ENCODE results near the gene FLRT1.
A peak's percentile ranks its signal among the peaks of the same experiment; 100 is the strongest.

FLRT1 gene

GRCh38 chr11:64059339-64060140, 23.8 kb downstream of the FLRT1 start:
- Histone ChIP-seq H3K79me1 (ENCODE audit: low read length) (no peaks in the 10 kb centered on the region), H2AK5ac (ENCODE audit: low read length) (no peak overlapping the region), H3K9ac (ENCODE audit: low read length) (no peak overlapping the region), H4K5ac (ENCODE audit: low read length) (no peak overlapping the region), H3K4me3 (ENCODE audit: low read length) (no peak overlapping the region), H3K18ac (ENCODE audit: low read length) (no peak overlapping the region), H3K27me3 (ENCODE audit: insufficient read depth, low read length, poor library complexity) (no peaks in the 10 kb centered on the region), H3K36me3 (ENCODE audit: control insufficient read depth, insufficient read depth, low read length) (no peaks in the 10 kb centered on the region), H2BK5ac (ENCODE audit: low read length) (no peak overlapping the region), H3K4me1 (ENCODE audit: control insufficient read depth, low read depth, low read length) (peaks cover 2% of the 10 kb centered on the region), H3K27ac (ENCODE audit: low read depth, low read length) (no peak overlapping the region), H2BK120ac (ENCODE audit: low read depth, low read length) (no peak overlapping the region), H2BK15ac (replicated peaks; ENCODE audit: low read depth) (no peak overlapping the region), H3K56ac (ENCODE audit: low read length) (no peak overlapping the region), H3K4me2 (ENCODE audit: low read length) (no peak overlapping the region), H4K8ac (ENCODE audit: low read depth, low read length) (no peak overlapping the region), H3K23ac (ENCODE audit: low read length) (no peak overlapping the region), H3K79me2 (ENCODE audit: control insufficient read depth, insufficient read depth, low read length) (no peaks in the 10 kb centered on the region), H3K4ac (ENCODE audit: low read depth, low read length) (no peak overlapping the region)
- no CpG with 5 or more reads among the region's 24 CpGs for WGBS (ENCODE audit: extremely low coverage, insufficient coverage, low lambda C conversion rate)
- peak; percentile 29 for DNase-seq

GRCh38 chr11:64060263-64060860, 24.6 kb downstream of the FLRT1 start:
- Histone ChIP-seq H3K9ac (ENCODE audit: low read length) (no peak overlapping the region), H3K27me3 (ENCODE audit: insufficient read depth, low read length, poor library complexity) (no peaks in the 10 kb centered on the region), H3K27ac (ENCODE audit: low read depth, low read length) (no peak overlapping the region), H4K8ac (ENCODE audit: low read depth, low read length) (no peak overlapping the region), H3K79me1 (ENCODE audit: low read length) (no peaks in the 10 kb centered on the region), H3K36me3 (ENCODE audit: control insufficient read depth, insufficient read depth, low read length) (no peaks in the 10 kb centered on the region), H3K18ac (ENCODE audit: low read length) (no peak overlapping the region), H3K23ac (ENCODE audit: low read length) (no peak overlapping the region), H2BK120ac (ENCODE audit: low read depth, low read length) (no peak overlapping the region), H3K4me1 (ENCODE audit: control insufficient read depth, low read depth, low read length) (peaks cover 2% of the 10 kb centered on the region), H4K5ac (ENCODE audit: low read length) (no peak overlapping the region), H3K4ac (ENCODE audit: low read depth, low read length) (no peak overlapping the region), H3K56ac (ENCODE audit: low read length) (no peak overlapping the region), H2BK15ac (replicated peaks; ENCODE audit: low read depth) (no peak overlapping the region), H3K4me2 (ENCODE audit: low read length) (peak overlapping the region; percentile 5), H2BK5ac (ENCODE audit: low read length) (no peak overlapping the region), H2AK5ac (ENCODE audit: low read length) (no peak overlapping the region), H3K4me3 (ENCODE audit: low read length) (no peak overlapping the region), H3K79me2 (ENCODE audit: control insufficient read depth, insufficient read depth, low read length) (no peaks in the 10 kb centered on the region)
- DNase-seq, result no peak
- no CpG with 5 or more reads among the region's 35 CpGs for WGBS (ENCODE audit: extremely low coverage, insufficient coverage, low lambda C conversion rate)

DNA sequence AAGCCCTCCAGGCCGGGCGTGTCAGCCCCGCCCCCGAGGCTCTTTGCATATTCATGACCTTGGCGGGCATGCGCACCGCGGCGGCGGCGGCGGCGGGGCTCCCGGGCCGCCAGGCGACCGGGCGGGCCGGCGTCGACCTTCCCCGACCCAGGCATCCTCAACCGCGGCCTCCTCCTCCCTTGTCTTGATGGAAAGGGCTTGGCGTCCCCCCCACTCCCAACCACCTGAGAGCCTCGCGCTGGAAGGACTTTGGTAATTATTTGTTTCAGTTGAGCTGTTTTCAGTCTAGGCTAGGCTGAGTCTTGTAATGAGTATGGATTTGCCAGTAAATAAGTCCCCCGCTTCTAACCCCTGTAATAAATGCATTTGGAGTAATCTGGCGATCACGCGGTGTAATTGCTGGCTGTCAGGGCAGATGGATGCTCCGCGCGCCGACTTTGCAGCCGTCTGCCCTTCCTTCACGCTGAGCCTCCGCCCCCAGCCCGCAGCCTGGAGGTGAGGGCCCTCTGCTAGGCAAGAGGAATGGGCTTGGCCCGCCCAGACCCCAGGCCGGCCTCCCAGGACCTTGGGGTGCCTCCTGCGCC, 25.2 kb downstream of the FLRT1 start:
- H3K79me1 ChIP-seq (ENCODE audit: low read length), result no peaks in the 10 kb centered on the region
- DNase-seq, result peak; percentile 64
- H3K36me3 ChIP-seq (ENCODE audit: control insufficient read depth, insufficient read depth, low read length), result no peaks in the 10 kb centered on the region

DNA sequence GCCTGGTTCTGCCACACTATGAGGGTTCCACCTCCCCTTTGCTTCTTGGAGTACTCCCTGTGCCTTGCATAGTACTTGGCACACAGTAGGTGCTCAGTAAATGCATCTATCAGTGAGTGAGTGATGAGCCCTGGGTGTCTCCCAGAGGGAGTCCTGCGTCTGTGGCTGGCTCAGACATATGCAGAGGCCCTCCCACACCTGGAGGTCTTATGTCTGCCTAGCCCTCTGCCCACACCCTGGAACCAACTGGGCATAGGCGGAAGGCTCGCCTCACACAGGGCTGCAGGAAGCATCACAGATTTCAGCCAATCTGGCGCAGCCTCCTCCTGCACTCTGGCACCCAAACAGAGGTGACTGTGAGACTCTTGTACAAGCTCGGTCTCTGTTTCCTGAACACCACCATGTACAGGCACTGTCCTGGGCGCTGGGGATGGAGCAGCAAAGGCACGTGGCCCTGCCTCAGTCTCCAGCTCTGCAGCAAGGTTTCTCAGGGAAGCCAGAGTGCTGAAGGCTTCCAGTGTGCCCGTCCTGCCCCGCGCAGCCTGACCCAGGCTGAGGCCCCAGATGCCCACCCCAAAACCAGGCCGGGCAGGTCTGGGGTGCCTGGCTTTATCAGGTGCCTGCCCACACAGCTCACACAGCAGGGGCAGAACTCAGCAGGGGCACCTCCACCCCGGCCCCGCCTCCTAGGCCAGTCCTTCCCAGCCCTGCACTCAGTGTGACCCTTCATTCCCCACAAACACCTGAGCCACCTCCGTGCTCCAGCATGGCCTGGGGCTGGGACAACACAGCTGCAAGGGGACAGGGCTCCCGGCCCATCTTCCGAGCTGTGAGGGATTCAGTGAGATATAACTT, 26.7 kb downstream of the FLRT1 start:
- H2BK5ac ChIP-seq (ENCODE audit: low read length), result no peak overlapping the region
- H3K23ac ChIP-seq (ENCODE audit: low read length), result no peak overlapping the region
- no peaks in the 10 kb centered on the region for H3K79me2 ChIP-seq (ENCODE audit: control insufficient read depth, insufficient read depth, low read length)
- no peak overlapping the region for H2AK5ac ChIP-seq (ENCODE audit: low read length)
- no peak overlapping the region for H4K8ac ChIP-seq (ENCODE audit: low read depth, low read length)
- H3K36me3 ChIP-seq (ENCODE audit: control insufficient read depth, insufficient read depth, low read length), result no peaks in the 10 kb centered on the region
- H4K5ac ChIP-seq (ENCODE audit: low read length), result no peak overlapping the region
- H3K4ac ChIP-seq (ENCODE audit: low read depth, low read length), result no peak overlapping the region
- H3K4me3 ChIP-seq (ENCODE audit: low read length), result no peak overlapping the region
- DNase-seq, result no peak
- H3K9ac ChIP-seq (ENCODE audit: low read length), result no peak overlapping the region
- H3K18ac ChIP-seq (ENCODE audit: low read length), result no peak overlapping the region
- no peaks in the 10 kb centered on the region for H3K27me3 ChIP-seq (ENCODE audit: insufficient read depth, low read length, poor library complexity)
- H3K79me1 ChIP-seq (ENCODE audit: low read length), result no peaks in the 10 kb centered on the region
- no peak overlapping the region for H3K56ac ChIP-seq (ENCODE audit: low read length)
- no peak overlapping the region for H3K27ac ChIP-seq (ENCODE audit: low read depth, low read length)
- no peak overlapping the region for H2BK15ac ChIP-seq (replicated peaks; ENCODE audit: low read depth)
- WGBS (ENCODE audit: extremely low coverage, insufficient coverage, low lambda C conversion rate), result no CpG with 5 or more reads among the region's 16 CpGs
- no peak overlapping the region for H2BK120ac ChIP-seq (ENCODE audit: low read depth, low read length)
- H3K4me2 ChIP-seq (ENCODE audit: low read length), result no peak overlapping the region
- peaks cover 3% of the 10 kb centered on the region for H3K4me1 ChIP-seq (ENCODE audit: control insufficient read depth, low read depth, low read length)

More for the DNA sequence above, 25.2 kb downstream of the FLRT1 start:
- no peak overlapping the region for H4K5ac ChIP-seq (ENCODE audit: low read length)
- no peak overlapping the region for H3K18ac ChIP-seq (ENCODE audit: low read length)
- H3K4ac ChIP-seq (ENCODE audit: low read depth, low read length), result no peak overlapping the region
- no peak overlapping the region for H2BK120ac ChIP-seq (ENCODE audit: low read depth, low read length)
- H3K27ac ChIP-seq (ENCODE audit: low read depth, low read length), result no peak overlapping the region
- H3K4me3 ChIP-seq (ENCODE audit: low read length), result no peak overlapping the region
- no peak overlapping the region for H2BK5ac ChIP-seq (ENCODE audit: low read length)
- peak overlapping the region; percentile 75 for H3K9ac ChIP-seq (ENCODE audit: low read length)
- H3K56ac ChIP-seq (ENCODE audit: low read length), result peak overlapping the region; percentile 87
- peaks cover 2% of the 10 kb centered on the region for H3K4me1 ChIP-seq (ENCODE audit: control insufficient read depth, low read depth, low read length)
- no peaks in the 10 kb centered on the region for H3K79me2 ChIP-seq (ENCODE audit: control insufficient read depth, insufficient read depth, low read length)
- peak overlapping the region; percentile 80 for H3K23ac ChIP-seq (ENCODE audit: low read length)
- no CpG with 5 or more reads among the region's 42 CpGs for WGBS (ENCODE audit: extremely low coverage, insufficient coverage, low lambda C conversion rate)
- peak overlapping the region; percentile 95 for H3K4me2 ChIP-seq (ENCODE audit: low read length)
- no peak overlapping the region for H4K8ac ChIP-seq (ENCODE audit: low read depth, low read length)
- H3K27me3 ChIP-seq (ENCODE audit: insufficient read depth, low read length, poor library complexity), result no peaks in the 10 kb centered on the region
- no peak overlapping the region for H2BK15ac ChIP-seq (replicated peaks; ENCODE audit: low read depth)
- no peak overlapping the region for H2AK5ac ChIP-seq (ENCODE audit: low read length)

- Histone ChIP-seq H2AK5ac (ENCODE audit: low read length) (no peak overlapping the region), H3K36me3 (ENCODE audit: control insufficient read depth, insufficient read depth, low read length) (no peaks in the 10 kb centered on the region), H3K56ac (ENCODE audit: low read length) (no peak overlapping the region), H3K27ac (ENCODE audit: low read depth, low read length) (no peak overlapping the region), H3K27me3 (ENCODE audit: insufficient read depth, low read length, poor library complexity) (no peaks in the 10 kb centered on the region), H3K23ac (ENCODE audit: low read length) (no peak overlapping the region), H3K79me2 (ENCODE audit: control insufficient read depth, insufficient read depth, low read length) (no peaks in the 10 kb centered on the region), H3K79me1 (ENCODE audit: low read length) (no peaks in the 10 kb centered on the region), H3K9ac (ENCODE audit: low read length) (no peak overlapping the region), H3K4me2 (ENCODE audit: low read length) (no peak overlapping the region), H4K5ac (ENCODE audit: low read length) (no peak overlapping the region), H2BK15ac (replicated peaks; ENCODE audit: low read depth) (no peak overlapping the region), H2BK5ac (ENCODE audit: low read length) (no peak overlapping the region), H3K4me1 (ENCODE audit: control insufficient read depth, low read depth, low read length) (peaks cover 5% of the 10 kb centered on the region), H4K8ac (ENCODE audit: low read depth, low read length) (no peak overlapping the region), H2BK120ac (ENCODE audit: low read depth, low read length) (no peak overlapping the region), H3K4ac (ENCODE audit: low read depth, low read length) (no peak overlapping the region), H3K18ac (ENCODE audit: low read length) (no peak overlapping the region), H3K4me3 (ENCODE audit: low read length) (no peak overlapping the region)
- WGBS (ENCODE audit: extremely low coverage, insufficient coverage, low lambda C conversion rate), result no CpG with 5 or more reads among the region's 13 CpGs
- no peak for DNase-seq
These were observed 28.0 kb downstream of the FLRT1 start for GRCh38 chr11:64063777-64064176.
